GM12878 (cell line): ENCODE measurements around the gene CFAP53. TPM values are rescaled to one million over a fixed set of nuclear protein-coding genes. Genes with fewer than 3 reads are reported as not detected.

ENCODE experiments used
- ATAC-seq: fragments of 200-7000 bp; cut with Tn5 transposase; 3 replicates; pipeline ENCODE4 v1.9.1; 2020; ENCODE audit warnings: mild to moderate bottlenecking, moderate library complexity
- BruUV-seq: library from RNA; stranded (reverse); fragments of 400-500 nt; replicated peaks from 2 replicates; lab custom pipeline; 2021; lab: Mats Ljungman, UMichigan
- CTCF ChIA-PET: fragments of 300-600 bp; sonication (Branson Sonifier 250); formaldehyde crosslinking; extraction: SDS; loops from one replicate; lab custom pipeline; 2021; ENCODE audit warnings: inconsistent platforms; lab: Yijun Ruan, JAX
- POLR2A ChIA-PET: fragments of 350-600 bp; formaldehyde crosslinking; extraction: SDS; loops from one replicate; lab custom pipeline; 2021; ENCODE audit warnings: inconsistent platforms; lab: Charles Lee
- RAD21 ChIA-PET: fragments of 300-600 bp; sonication (Branson Sonifier 250); formaldehyde crosslinking; loops from one replicate; lab custom pipeline; 2023; ENCODE audit warnings: antibody characterized with exemption; ENCODE audit not compliant: unreplicated experiment; lab: Charles Lee
- SMC1A ChIA-PET: fragments of 300-600 bp; sonication (Branson Sonifier 250); formaldehyde crosslinking; loops from one replicate; lab custom pipeline; 2023; ENCODE audit not compliant: unreplicated experiment, uncharacterized antibody; lab: Charles Lee
- DNase-seq: peaks from one replicate; pipeline ENCODE4 v3.0.0-alpha.2; 2011; ENCODE audit warnings: low read depth, low spot score
- FAIRE-seq: peaks from 3 replicates; lab custom pipeline; 2011; peaks lifted over from hg19 to GRCh38; lab: Jason Lieb, UNC
- H2AFZ ChIP-seq: 2 replicates; pipeline ENCODE4 v1.6.0; 2011; ENCODE audit warnings: low read depth, low read length, control low read depth; ENCODE audit not compliant: control insufficient read depth
- H3K27ac ChIP-seq: 2 replicates; pipeline ENCODE4 v1.5.1; 2011; ENCODE audit warnings: control low read depth; ENCODE audit not compliant: control insufficient read depth, insufficient read depth
- H3K27me3 ChIP-seq, 2 experiments: replicated peaks in 1 of 2; 2 replicates each; pipeline versions ENCODE4 v1.6.0 to v1.6.1; 2011; ENCODE audit warnings: low read length in 1 of 2; ENCODE audit not compliant: control insufficient read depth in 2 of 2, insufficient read depth in 2 of 2
- H3K36me3 ChIP-seq, 2 experiments: 2 replicates each; pipeline ENCODE4 v1.5.1; 2011; ENCODE audit warnings: low read length in 1 of 2; ENCODE audit not compliant: control insufficient read depth in 2 of 2, insufficient read depth in 2 of 2
- H3K4me1 ChIP-seq: 2 replicates; pipeline ENCODE4 v1.6.1; 2011; ENCODE audit warnings: mild to moderate bottlenecking, low read length, moderate library complexity, mixed read lengths; ENCODE audit not compliant: control insufficient read depth, insufficient read depth
- H3K4me2 ChIP-seq: 2 replicates; pipeline ENCODE4 v1.6.0; 2011; ENCODE audit warnings: control low read depth; ENCODE audit not compliant: control insufficient read depth, insufficient read depth
- H3K4me3 ChIP-seq: fragments of 200-600 bp; sonication (generic); 2 replicates; pipeline ENCODE4 v1.5.1; 2016
- H3K79me2 ChIP-seq: 2 replicates; pipeline ENCODE4 v1.6.0; 2011; ENCODE audit warnings: low read length; ENCODE audit not compliant: control insufficient read depth, insufficient read depth
- H3K9ac ChIP-seq: 2 replicates; pipeline ENCODE4 v1.8.0; 2011; ENCODE audit warnings: low read length, control low read depth, mixed read lengths; ENCODE audit not compliant: control insufficient read depth, insufficient read depth
- H3K9me3 ChIP-seq: replicated peaks from 3 replicates; pipeline ENCODE4 v1.5.1; 2011; ENCODE audit warnings: mild to moderate bottlenecking, low read length; ENCODE audit not compliant: control insufficient read depth, insufficient read depth
- H4K20me1 ChIP-seq: 2 replicates; pipeline ENCODE4 v1.6.0; 2011; ENCODE audit not compliant: control insufficient read depth, insufficient read depth
- CBX3 ChIP-seq: fragments of 200-600 bp; sonication (generic); IDR thresholded peaks from 2 replicates; pipeline ENCODE4 v1.6.1; 2016; ENCODE audit warnings: low read depth, borderline replicate concordance
- ESRRA ChIP-seq: IDR thresholded peaks from 2 replicates; pipeline ENCODE4 v1.6.1; 2012; ENCODE audit warnings: mild to moderate bottlenecking, low read length, improper control_type of control experiment
- ETV6 ChIP-seq, 2 experiments: fragments of 450-650 bp in 1 of 2; IDR thresholded peaks in 1 of 2; conservative IDR thresholded peaks in 1 of 2; 2 replicates each; pipeline ENCODE4 v1.6.1; 2014; ENCODE audit warnings: antibody characterized with exemption in 1 of 2, borderline replicate concordance in 1 of 2, low read depth in 1 of 2, mild to moderate bottlenecking in 1 of 2, moderate library complexity in 1 of 2
- GATAD2B ChIP-seq: fragments of 450-650 bp; conservative IDR thresholded peaks from 2 replicates; pipeline ENCODE4 v1.6.1; 2017; ENCODE audit warnings: low read depth, mild to moderate bottlenecking, moderate library complexity
- NFYA ChIP-seq: IDR thresholded peaks from 2 replicates; pipeline ENCODE4 v1.6.1; 2011; ENCODE audit warnings: low read depth, mild to moderate bottlenecking, low read length, improper control_type of control experiment, borderline replicate concordance
- SRF ChIP-seq, 2 experiments: IDR thresholded peaks; 2 replicates each; pipeline ENCODE4 v1.6.1; 2011; ENCODE audit warnings: low read depth in 2 of 2, low read length in 2 of 2, mild to moderate bottlenecking in 1 of 2, moderate library complexity in 1 of 2
- WGBS: methylation state at CpG from one replicate; pipeline ENCODE4 v1.1.6; 2016; ENCODE audit warnings: low lambda C conversion rate; ENCODE audit not compliant: insufficient replicate concordance, insufficient coverage; ENCODE audit errors: missing lambda C conversion rate; 5-methylcytosine and 5-hydroxymethylcytosine counted together
- in situ Hi-C: fragments of 300-500 bp; cut with MboI; formaldehyde crosslinking; loops from 9 replicates; pipeline ENCODE4 v1.14.3; 2018; ENCODE audit warnings: mixed read lengths
- intact Hi-C: fragments of 100-400 bp; cut with micrococcal nuclease; formaldehyde crosslinking; loops from one replicate; pipeline ENCODE4 v1.14.2; 2022; ENCODE audit not compliant: unreplicated experiment
- polyA plus RNA-seq, 11 experiments: library from polyadenylated mRNA; depleted of rRNA in 4 of 11; unstranded in 6 of 11; stranded (reverse) in 5 of 11; fragments of >200 nt; fragmentation: Nextera tagmentation in 4 of 11; fragmentation: Illumina TruSeq in 1 of 11; extraction: Ambion mirVana in 4 of 11; extraction: Trizol in 1 of 11; gene quantifications; 1 replicate in 1 of 11; 2 replicates in 10 of 11; pipeline versions ENCODE4 v1.2.1 to v1.2.3, GENCODE V29; 2011 to 2016; ENCODE audit warnings: inconsistent platforms in 2 of 11, missing spikeins in 2 of 11, low read depth in 1 of 11
- total RNA-seq, 4 experiments: library from RNA; depleted of rRNA in 3 of 4; stranded (reverse); fragments of >200 nt in 3 of 4; fragmentation: Illumina TruSeq in 1 of 4; extraction: Trizol in 1 of 4; gene quantifications; 2 replicates each; pipeline versions ENCODE4 v1.2.1 to v1.2.3, GENCODE V29; 2013 to 2021

The CFAP53 gene
- total and polyA plus RNA-seq, 10 of the 15 experiments (the other 5 are each of a cell fraction or from before 2014, with no cell fraction given): 0.05 to 0.31 (median 0.12) TPM; not detected in 1

GRCh38 chr18:50284255-50284885, 18.1 kb upstream of the CFAP53 start:
- Histone ChIP-seq H3K4me1 (peaks cover 17% of the 10 kb centered on the region), H3K27me3 (no peaks in the 10 kb centered on the region), H3K4me2 (no peak overlapping the region), H3K27ac (no peak overlapping the region), H3K9me3 (no peaks in the 10 kb centered on the region), H2AFZ (no peak overlapping the region), H3K9ac (no peak overlapping the region), H3K36me3 (peaks cover 20 to 34% of the 10 kb centered on the region in 2 experiments; a peak in 3 of 4 replicates), H4K20me1 (no peaks in the 10 kb centered on the region), H3K79me2 (peaks cover 42% of the 10 kb centered on the region), H3K4me3 (no peak overlapping the region)
- TF ChIP-seq NFYA (no peak), SRF (IDR thresholded peaks at IDR 0.05; ENCODE audit: low read depth in 2 of 2, low read length in 2 of 2) (no peak), ESRRA (no peak), CBX3 (no peak), ETV6 (conservative IDR thresholded peaks at IDR 0.05 in 1 of 2, IDR thresholded peaks at IDR 0.05 in 1 of 2; ENCODE audit: borderline replicate concordance in 1 of 2, low read depth in 1 of 2) (no peak), GATAD2B (no peak)
- no peak for ATAC-seq
- intact Hi-C loops (loop anchor here (5.0 to 10.0 kb wide), 2 partner anchors 797 to 1330 kb away; partner anchors contain the start of genes C18orf32 and SMAD7), in situ Hi-C loops (loop anchor here (10.0 to 25.0 kb wide), 3 partner anchors 70 to 1472 kb away; no protein-coding TSS in a partner anchor)
- no TSS peak for BruUV-seq
- ChIA-PET SMC1A (interaction anchor here (1.2 kb wide), 1 partner anchor 73 kb away, joined by 4 read pairs; no protein-coding TSS in a partner anchor), POLR2A (no interaction called here), RAD21 (interaction anchor here (3.9 kb wide), 1 partner anchor 72 kb away, joined by 49 read pairs; no protein-coding TSS in a partner anchor), CTCF (no interaction called here)
- no peak for FAIRE-seq
- WGBS: over 99% methylated on average over 15 of the region's 15 CpGs
- no peak for DNase-seq
